Astrocyte (in vitro differentiated cells and primary cell): ENCODE results near the gene PEAR1. TPM values are rescaled to one million over a fixed set of nuclear protein-coding genes. Genes with fewer than 3 reads are reported as not detected.
A peak's percentile ranks its signal among the peaks of the same experiment; 100 is the strongest.

ENCODE experiments used
- DNase-seq: peaks from one replicate; pipeline ENCODE4 v3.0.0-alpha.2; 2010; ENCODE audit warnings: low read depth
- FAIRE-seq: peaks from 2 replicates; lab custom pipeline; 2011; peaks lifted over from hg19 to GRCh38; lab: Jason Lieb, UNC
- H2AFZ ChIP-seq: 2 replicates; pipeline ENCODE4 v1.6.0; 2012; ENCODE audit warnings: low read depth, low read length, inconsistent platforms
- H3K27ac ChIP-seq: 2 replicates; pipeline ENCODE4 v1.5.1; 2011; ENCODE audit warnings: low read depth, low read length, inconsistent platforms
- H3K27me3 ChIP-seq: 2 replicates; pipeline ENCODE4 v1.6.0; 2011; ENCODE audit warnings: low read length, inconsistent platforms; ENCODE audit not compliant: insufficient read depth
- H3K36me3 ChIP-seq: 2 replicates; pipeline ENCODE4 v1.5.1; 2011; ENCODE audit warnings: low read length, inconsistent platforms; ENCODE audit not compliant: insufficient read depth
- H3K4me1 ChIP-seq: 2 replicates; pipeline ENCODE4 v1.5.1; 2011; ENCODE audit warnings: low read length, inconsistent platforms; ENCODE audit not compliant: insufficient read depth
- H3K4me2 ChIP-seq: 2 replicates; pipeline ENCODE4 v1.6.0; 2012; ENCODE audit warnings: low read length, inconsistent platforms
- H3K4me3 ChIP-seq: 2 replicates; pipeline ENCODE4 v1.5.1; 2011; ENCODE audit warnings: low read depth, mild to moderate bottlenecking, low read length, inconsistent platforms; ENCODE audit not compliant: insufficient read depth
- H3K79me2 ChIP-seq: 2 replicates; pipeline ENCODE4 v1.6.0; 2012; ENCODE audit warnings: mild to moderate bottlenecking, low read length, inconsistent platforms; ENCODE audit not compliant: insufficient read depth
- H3K9ac ChIP-seq: 2 replicates; pipeline ENCODE4 v1.6.0; 2012; ENCODE audit warnings: mild to moderate bottlenecking, low read length, inconsistent platforms
- H3K9me3 ChIP-seq: 2 replicates; pipeline ENCODE4 v1.5.1; 2012; ENCODE audit warnings: low read depth, mild to moderate bottlenecking, low read length, inconsistent platforms; ENCODE audit not compliant: insufficient read depth
- H4K20me1 ChIP-seq: 2 replicates; pipeline ENCODE4 v1.6.0; 2012; ENCODE audit warnings: low read length, inconsistent platforms; ENCODE audit not compliant: insufficient read depth
- H3K27ac Mint-ChIP-seq: one replicate; pipeline ENCODE4 v1.8.0; 2021; ENCODE audit warnings: mild to moderate bottlenecking, mixed read lengths; ENCODE audit not compliant: unreplicated experiment
- H3K27me3 Mint-ChIP-seq: one replicate; pipeline ENCODE4 v1.8.0; 2021; ENCODE audit warnings: low read depth, mixed read lengths; ENCODE audit not compliant: unreplicated experiment
- H3K36me3 Mint-ChIP-seq: one replicate; pipeline ENCODE4 v1.8.0; 2021; ENCODE audit warnings: low read depth, mixed read lengths; ENCODE audit not compliant: unreplicated experiment
- H3K4me1 Mint-ChIP-seq: one replicate; pipeline ENCODE4 v1.8.0; 2021; ENCODE audit warnings: low read depth, mixed read lengths; ENCODE audit not compliant: unreplicated experiment
- H3K4me3 Mint-ChIP-seq: one replicate; pipeline ENCODE4 v1.8.0; 2021; ENCODE audit warnings: mild to moderate bottlenecking, moderate library complexity, mixed read lengths; ENCODE audit not compliant: unreplicated experiment
- H3K9me3 Mint-ChIP-seq: one replicate; pipeline ENCODE4 v1.8.0; 2021; ENCODE audit warnings: mild to moderate bottlenecking, mixed read lengths; ENCODE audit not compliant: unreplicated experiment
- CTCF ChIP-seq: IDR thresholded peaks from 2 replicates; pipeline ENCODE4 v1.5.1; 2011; ENCODE audit warnings: low read depth, mild to moderate bottlenecking, inconsistent platforms, low read length, moderate library complexity; ENCODE audit not compliant: insufficient read depth
- EZH2 ChIP-seq: IDR thresholded peaks from 2 replicates; pipeline ENCODE4 v1.6.1; 2012; ENCODE audit warnings: mild to moderate bottlenecking, low read length, inconsistent platforms; ENCODE audit not compliant: insufficient read depth
- total RNA-seq: library from RNA; stranded (reverse); gene quantifications from 2 replicates; pipeline ENCODE4 v1.2.1, GENCODE V29; 2021

PEAR1 gene
- total RNA-seq, 1 donor from 2014 or later: 17.3 TPM

- no peak overlapping the region for H2AFZ ChIP-seq
These were observed 20.4 kb downstream of the PEAR1 start for GRCh38 chr1:156913809-156914387.

GRCh38 chr1:156914440-156914856, 20.9 kb downstream of the PEAR1 start:
- Histone ChIP-seq H3K79me2 (no peaks in the 10 kb centered on the region), H3K27me3 (no peaks in the 10 kb centered on the region), H3K27ac (no peak overlapping the region), H3K36me3 (peaks cover 7% of the 10 kb centered on the region), H3K4me3 (no peak overlapping the region), H4K20me1 (peaks cover 10% of the 10 kb centered on the region), H3K4me2 (peak overlapping the region; percentile 4), H3K9me3 (no peaks in the 10 kb centered on the region), H3K4me1 (peaks cover 20% of the 10 kb centered on the region), H2AFZ (no peak overlapping the region), H3K9ac (no peak overlapping the region)
- no peak overlapping the region for H3K27ac Mint-ChIP-seq
- TF ChIP-seq CTCF (no peak), EZH2 (no peak)
- H3K4me1 Mint-ChIP-seq: peaks cover 16% of the 10 kb centered on the region
- H3K27me3 Mint-ChIP-seq: peaks cover 14% of the 10 kb centered on the region
- no peak overlapping the region for H3K4me3 Mint-ChIP-seq
- H3K9me3 Mint-ChIP-seq: peaks cover 13% of the 10 kb centered on the region
- peak; percentile 57 for DNase-seq
- no peak for FAIRE-seq
- peaks cover 14% of the 10 kb centered on the region for H3K36me3 Mint-ChIP-seq

More at GRCh38 chr1:156913809-156914387, 20.4 kb downstream of the PEAR1 start:
- no peak overlapping the region for H3K4me3 ChIP-seq
- peaks cover 7% of the 10 kb centered on the region for H3K36me3 ChIP-seq
- H3K27me3 ChIP-seq: no peaks in the 10 kb centered on the region
- peaks cover 20% of the 10 kb centered on the region for H3K4me1 ChIP-seq
- peaks cover 12% of the 10 kb centered on the region for H3K27me3 Mint-ChIP-seq
- peaks cover 14% of the 10 kb centered on the region for H3K36me3 Mint-ChIP-seq
- DNase-seq (no peak), FAIRE-seq (no peak)
- peak overlapping the region; percentile 50 for H3K4me3 Mint-ChIP-seq
- peaks cover 16% of the 10 kb centered on the region for H3K4me1 Mint-ChIP-seq
- H3K4me2 ChIP-seq: peak overlapping the region; percentile 4
- H3K27ac ChIP-seq: no peak overlapping the region
- no peaks in the 10 kb centered on the region for H3K79me2 ChIP-seq
- H3K27ac Mint-ChIP-seq: no peak overlapping the region
- TF ChIP-seq CTCF (no peak), EZH2 (no peak)
- H4K20me1 ChIP-seq: peaks cover 10% of the 10 kb centered on the region
- no peaks in the 10 kb centered on the region for H3K9me3 ChIP-seq
- no peak overlapping the region for H3K9ac ChIP-seq
- peaks cover 12% of the 10 kb centered on the region for H3K9me3 Mint-ChIP-seq
